HEK293T (cell line): ENCODE measurements around the gene SLC10A7.

Experiments used
- ARNT ChIP-seq: fragments of 450-650 bp; IDR thresholded peaks from 2 replicates; pipeline ENCODE4 v1.6.1; 2017; ENCODE audit warnings: mild to moderate bottlenecking
- BHLHE40 ChIP-seq: fragments of 450-650 bp; IDR thresholded peaks from 2 replicates; pipeline ENCODE4 v1.6.1; 2016; ENCODE audit warnings: mild to moderate bottlenecking, moderate library complexity, borderline replicate concordance
- ELF4 ChIP-seq: fragments of 450-650 bp; IDR thresholded peaks from 2 replicates; pipeline ENCODE4 v1.6.1; 2017; ENCODE audit warnings: antibody characterized with exemption
- FOXK2 ChIP-seq: fragments of 450-650 bp; IDR thresholded peaks from 2 replicates; pipeline ENCODE4 v1.6.1; 2016; ENCODE audit warnings: mild to moderate bottlenecking
- FOXM1 ChIP-seq: fragments of 450-650 bp; IDR thresholded peaks from 2 replicates; pipeline ENCODE4 v1.6.1; 2017; ENCODE audit warnings: mild to moderate bottlenecking, borderline replicate concordance
- HDGF ChIP-seq: fragments of 450-650 bp; IDR thresholded peaks from 2 replicates; pipeline ENCODE4 v1.6.1; 2017; ENCODE audit warnings: antibody characterized with exemption, borderline replicate concordance
- LEF1 ChIP-seq: fragments of 450-650 bp; IDR thresholded peaks from 2 replicates; pipeline ENCODE4 v1.6.1; 2017; ENCODE audit warnings: mild to moderate bottlenecking, borderline replicate concordance
- NFRKB ChIP-seq: fragments of 450-650 bp; IDR thresholded peaks from 2 replicates; pipeline ENCODE4 v1.6.1; 2016; ENCODE audit warnings: mild to moderate bottlenecking, moderate library complexity
- SP1 ChIP-seq: fragments of 450-650 bp; IDR thresholded peaks from 2 replicates; pipeline ENCODE4 v1.6.1; 2017
- SUZ12 ChIP-seq: fragments of 450-650 bp; IDR thresholded peaks from 2 replicates; pipeline ENCODE4 v1.6.1; 2016; ENCODE audit warnings: mild to moderate bottlenecking
- TARDBP ChIP-seq: fragments of 450-650 bp; IDR thresholded peaks from 2 replicates; pipeline ENCODE4 v1.6.1; 2016

- TF ChIP-seq SP1 (no peak), ARNT (no peak), NFRKB (no peak), BHLHE40 (no peak), ELF4 (no peak), LEF1 (no peak), FOXK2 (no peak), FOXM1 (no peak), SUZ12 (no peak), HDGF (no peak), TARDBP (no peak)
Observed at GRCh38 chr4:146514651-146515357, 6.9 kb downstream of the SLC10A7 start.
